ENCODE data around the gene IGSF21. TPM values are rescaled to one million over a fixed set of nuclear protein-coding genes. Genes with fewer than 3 reads are reported as not detected.

IGSF21 gene
- total RNA-seq, 1 donor from 2014 or later, result not detected

GRCh38 chr1:18410407-18410806 is 302.8 kb downstream of the IGSF21 start:
- TF ChIP-seq CTCF (IDR thresholded peaks at IDR 0.05; ENCODE audit: unreplicated experiment), result no peak
- Mint-ChIP-seq H3K27ac (no peak overlapping the region), H3K27me3 (ENCODE audit: low read depth) (no peaks in the 10 kb centered on the region), H3K36me3 (no peaks in the 10 kb centered on the region), H3K4me3 (no peak overlapping the region), H3K9me3 (peaks cover 22% of the 10 kb centered on the region), H3K4me1 (no peaks in the 10 kb centered on the region)
- no peak for DNase-seq (ENCODE audit: low spot score in 2 of 2, unreplicated experiment in 2 of 2)

DNA sequence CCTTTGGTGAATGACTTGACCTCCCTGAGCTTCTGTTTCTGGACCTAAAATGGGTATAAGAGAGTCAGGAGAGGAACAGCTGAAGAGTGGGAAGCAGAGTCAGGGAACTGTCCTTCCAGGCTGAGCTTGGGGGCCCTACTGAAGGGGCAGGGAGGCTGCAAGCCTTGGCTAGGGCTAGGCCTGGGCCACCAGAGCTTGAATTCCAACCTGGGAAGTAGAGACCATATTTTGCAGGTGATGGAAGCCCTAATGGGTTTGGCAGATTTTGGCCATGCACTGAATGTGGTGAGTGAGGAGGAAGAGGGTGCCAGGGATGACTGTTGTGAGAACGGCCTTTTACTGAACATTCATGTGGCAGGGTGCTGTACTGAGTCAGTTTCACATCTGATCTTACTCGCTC is 303.7 kb downstream of the IGSF21 start:
- no peak for DNase-seq (ENCODE audit: low spot score in 2 of 2, unreplicated experiment in 2 of 2)
- Mint-ChIP-seq H3K27me3 (ENCODE audit: low read depth) (no peaks in the 10 kb centered on the region), H3K4me3 (no peak overlapping the region), H3K4me1 (no peaks in the 10 kb centered on the region), H3K36me3 (no peaks in the 10 kb centered on the region), H3K27ac (no peak overlapping the region), H3K9me3 (peaks cover 22% of the 10 kb centered on the region)
- TF ChIP-seq CTCF (IDR thresholded peaks at IDR 0.05; ENCODE audit: unreplicated experiment), result no peak

DNA sequence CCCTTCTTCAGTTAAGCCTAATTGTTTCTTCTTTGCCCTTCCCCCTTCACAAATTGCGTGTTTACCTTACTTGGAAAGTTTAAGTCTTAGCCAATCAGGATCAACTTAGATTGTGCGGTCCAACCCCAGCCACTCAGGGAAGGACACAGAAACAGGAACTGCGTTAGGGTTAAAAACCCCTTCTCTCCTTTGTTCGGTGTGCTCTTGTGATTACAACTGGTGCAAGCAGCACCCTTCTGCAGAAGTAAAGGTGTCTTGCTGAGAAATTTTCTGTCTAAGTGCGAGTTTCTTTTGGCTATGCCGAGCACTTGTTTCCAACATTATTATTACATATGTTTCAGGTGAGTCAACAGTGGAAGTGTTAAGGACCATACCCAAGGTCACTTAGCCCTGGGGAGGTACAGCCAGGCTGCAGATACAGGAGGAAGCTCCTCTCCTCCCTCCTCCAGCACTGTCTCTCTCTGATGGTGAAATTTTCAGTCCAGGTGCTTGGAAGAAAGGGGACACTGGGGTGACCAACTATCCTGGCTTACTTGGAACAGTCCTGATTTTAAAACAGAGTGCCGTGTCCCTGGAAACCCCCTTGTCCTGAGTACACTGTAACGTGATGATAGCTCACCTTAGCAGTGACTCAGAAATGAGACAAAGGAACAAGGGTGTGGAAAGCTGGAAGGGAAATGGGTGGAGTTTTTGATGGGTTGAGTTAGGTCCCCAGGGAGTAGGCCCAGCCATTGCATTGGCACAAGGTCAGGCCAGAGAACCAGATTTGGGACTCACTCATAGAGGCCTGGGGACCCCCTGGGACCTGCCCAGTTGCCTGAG is 304.4 kb downstream of the IGSF21 start:
- no peak for DNase-seq (ENCODE audit: low spot score in 2 of 2, unreplicated experiment in 2 of 2)
- no peak overlapping the region for H3K4me3 Mint-ChIP-seq
- TF ChIP-seq CTCF (IDR thresholded peaks at IDR 0.05; ENCODE audit: unreplicated experiment), result no peak
- no peak overlapping the region for H3K27ac Mint-ChIP-seq
- H3K36me3 Mint-ChIP-seq, result no peaks in the 10 kb centered on the region
- H3K9me3 Mint-ChIP-seq, result peaks cover 22% of the 10 kb centered on the region
- no peaks in the 10 kb centered on the region for H3K27me3 Mint-ChIP-seq (ENCODE audit: low read depth)
- no peaks in the 10 kb centered on the region for H3K4me1 Mint-ChIP-seq

- peaks cover 2% of the 10 kb centered on the region for H3K27me3 Mint-ChIP-seq (ENCODE audit: low read depth)
- peaks cover 22% of the 10 kb centered on the region for H3K9me3 Mint-ChIP-seq
- no peak for DNase-seq (ENCODE audit: low spot score in 2 of 2, unreplicated experiment in 2 of 2)
- H3K36me3 Mint-ChIP-seq, result no peaks in the 10 kb centered on the region
- no peak overlapping the region for H3K27ac Mint-ChIP-seq
- no peak overlapping the region for H3K4me3 Mint-ChIP-seq
- no peak for TF ChIP-seq CTCF (IDR thresholded peaks at IDR 0.05; ENCODE audit: unreplicated experiment)
- no peaks in the 10 kb centered on the region for H3K4me1 Mint-ChIP-seq
Measured at GRCh38 chr1:18412882-18413353, 305.3 kb downstream of the IGSF21 start.

GRCh38 chr1:18413541-18414305 is 306.1 kb downstream of the IGSF21 start:
- DNase-seq (ENCODE audit: low spot score in 2 of 2, unreplicated experiment in 2 of 2), result no peak
- Mint-ChIP-seq H3K4me3 (no peak overlapping the region), H3K4me1 (no peaks in the 10 kb centered on the region), H3K9me3 (peaks cover 22% of the 10 kb centered on the region), H3K36me3 (no peaks in the 10 kb centered on the region), H3K27me3 (ENCODE audit: low read depth) (peaks cover 2% of the 10 kb centered on the region), H3K27ac (no peak overlapping the region)
- TF ChIP-seq CTCF (IDR thresholded peaks at IDR 0.05; ENCODE audit: unreplicated experiment), result no peak
